Measurements from ENCODE around the gene MANSC4. TPM values are rescaled to one million over a fixed set of nuclear protein-coding genes. Genes with fewer than 3 reads are reported as not detected.

Gene MANSC4
- total and polyA plus RNA-seq, 2 donors (not counting 1 experiment from before 2014, with no cell fraction given): 0.25 TPM; not detected in 1

DNA sequence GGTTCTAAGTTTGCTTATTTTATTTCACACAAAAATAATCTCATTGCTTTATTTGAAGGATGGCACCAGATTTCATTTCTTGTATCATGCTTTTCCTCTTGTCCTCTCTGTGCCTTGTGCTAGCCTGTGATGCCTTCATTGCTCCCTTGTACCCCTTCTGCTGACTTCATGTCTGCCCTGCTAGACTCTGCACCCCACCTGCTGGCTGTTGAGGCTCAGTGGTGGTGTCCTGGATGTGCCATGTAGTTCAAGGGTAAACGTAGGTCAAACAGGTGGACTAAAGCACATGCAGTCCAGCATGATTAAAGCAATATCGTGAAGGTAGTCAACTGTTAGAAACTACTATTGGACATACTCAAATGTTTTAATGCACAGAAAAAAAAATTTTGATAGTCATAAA, 47.8 kb downstream of the MANSC4 start:
- Histone ChIP-seq H3K4me1 (ENCODE audit: control insufficient read depth in 2 of 2, insufficient read depth in 2 of 2, low read length in 2 of 2) (no peaks in the 10 kb centered on the region), H3K4me2 (replicated peaks; ENCODE audit: low read depth, low read length, poor library complexity, severe bottlenecking) (no peak overlapping the region), H2AFZ (ENCODE audit: insufficient read depth, low read depth, low read length, poor library complexity, severe bottlenecking) (no peak overlapping the region), H3K36me3 (replicated peaks in 1 of 2; ENCODE audit: control extremely low read depth in 1 of 2, control insufficient read depth in 1 of 2, extremely low read depth in 1 of 2, insufficient read depth in 2 of 2, low read length in 1 of 2) (peaks cover 11 to 24% of the 10 kb centered on the region in 2 experiments), H3K9me3 (ENCODE audit: control extremely low read depth in 1 of 3, control insufficient read depth in 2 of 3, insufficient read depth in 1 of 3, low read length in 2 of 3) (no peaks in the 10 kb centered on the region), H3K9ac (ENCODE audit: low read length) (no peak overlapping the region), H3K79me2 (ENCODE audit: control insufficient read depth, insufficient read depth, low read length) (no peaks in the 10 kb centered on the region), H3K27ac (ENCODE audit: low read length in 2 of 2) (no peak overlapping the region), H4K20me1 (ENCODE audit: control insufficient read depth, insufficient read depth, low read length, poor library complexity, severe bottlenecking) (peaks cover 5% of the 10 kb centered on the region), H3K4me3 (ENCODE audit: control extremely low read depth in 1 of 5, extremely low read depth in 1 of 5, insufficient read depth in 1 of 5, low read depth in 2 of 5, low read length in 4 of 5) (no peak overlapping the region), H3K27me3 (replicated peaks in 1 of 4; ENCODE audit: control extremely low read depth in 1 of 4, control insufficient read depth in 3 of 4, insufficient read depth in 4 of 4, low read length in 3 of 4) (no peaks in the 10 kb centered on the region)
- TF ChIP-seq EZH2 (IDR thresholded peaks at IDR 0.05; ENCODE audit: borderline replicate concordance, insufficient read depth, low read depth, low read length, poor library complexity, severe bottlenecking): no peak
- TF ChIP-seq, protein P1, sequence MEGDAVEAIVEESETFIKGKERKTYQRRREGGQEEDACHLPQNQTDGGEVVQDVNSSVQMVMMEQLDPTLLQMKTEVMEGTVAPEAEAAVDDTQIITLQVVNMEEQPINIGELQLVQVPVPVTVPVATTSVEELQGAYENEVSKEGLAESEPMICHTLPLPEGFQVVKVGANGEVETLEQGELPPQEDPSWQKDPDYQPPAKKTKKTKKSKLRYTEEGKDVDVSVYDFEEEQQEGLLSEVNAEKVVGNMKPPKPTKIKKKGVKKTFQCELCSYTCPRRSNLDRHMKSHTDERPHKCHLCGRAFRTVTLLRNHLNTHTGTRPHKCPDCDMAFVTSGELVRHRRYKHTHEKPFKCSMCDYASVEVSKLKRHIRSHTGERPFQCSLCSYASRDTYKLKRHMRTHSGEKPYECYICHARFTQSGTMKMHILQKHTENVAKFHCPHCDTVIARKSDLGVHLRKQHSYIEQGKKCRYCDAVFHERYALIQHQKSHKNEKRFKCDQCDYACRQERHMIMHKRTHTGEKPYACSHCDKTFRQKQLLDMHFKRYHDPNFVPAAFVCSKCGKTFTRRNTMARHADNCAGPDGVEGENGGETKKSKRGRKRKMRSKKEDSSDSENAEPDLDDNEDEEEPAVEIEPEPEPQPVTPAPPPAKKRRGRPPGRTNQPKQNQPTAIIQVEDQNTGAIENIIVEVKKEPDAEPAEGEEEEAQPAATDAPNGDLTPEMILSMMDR (IDR thresholded peaks at IDR 0.05): no peak
- ATAC-seq (ENCODE audit: low read depth) (no peak), DNase-seq (no peak)
- intact Hi-C loops (cut with micrococcal nuclease): no loop called here
- no peaks in the 10 kb centered on the region for H3K9me3 Mint-ChIP-seq (ENCODE audit: insufficient read depth)
- ChIA-PET POLR2A (no interaction called here), CTCF (interaction anchor here (0.8 to 5.4 kb wide), 5 partner anchors 89 to 213 kb away, joined by 3 to 59 read pairs (median 19); no protein-coding TSS in a partner anchor)
- no peak overlapping the region for H3K4me3 Mint-ChIP-seq
- H3K27me3 Mint-ChIP-seq: no peaks in the 10 kb centered on the region
- H3K27ac Mint-ChIP-seq: no peak overlapping the region
- no CpG with 5 or more reads among the region's 2 CpGs for WGBS (ENCODE audit: insufficient coverage)
- H3K4me1 Mint-ChIP-seq: no peaks in the 10 kb centered on the region

- no peak overlapping the region for H3K27ac ChIP-seq (ENCODE audit: low read length in 2 of 2)
- no peak overlapping the region for H3K27ac Mint-ChIP-seq
- H2AFZ ChIP-seq (ENCODE audit: insufficient read depth, low read depth, low read length, poor library complexity, severe bottlenecking): no peak overlapping the region
- peaks cover 6 to 25% of the 10 kb centered on the region in 2 experiments for H3K36me3 ChIP-seq (replicated peaks in 1 of 2; ENCODE audit: control extremely low read depth in 1 of 2, control insufficient read depth in 1 of 2, extremely low read depth in 1 of 2, insufficient read depth in 2 of 2, low read length in 1 of 2)
- H4K20me1 ChIP-seq (ENCODE audit: control insufficient read depth, insufficient read depth, low read length, poor library complexity, severe bottlenecking): peaks cover 5% of the 10 kb centered on the region
- H3K79me2 ChIP-seq (ENCODE audit: control insufficient read depth, insufficient read depth, low read length): no peaks in the 10 kb centered on the region
- no peaks in the 10 kb centered on the region for H3K4me1 ChIP-seq (ENCODE audit: control insufficient read depth in 2 of 2, insufficient read depth in 2 of 2, low read length in 2 of 2)
- intact Hi-C loops (cut with micrococcal nuclease): no loop called here
- no peaks in the 10 kb centered on the region for H3K9me3 ChIP-seq (ENCODE audit: control extremely low read depth in 1 of 3, control insufficient read depth in 2 of 3, insufficient read depth in 1 of 3, low read length in 2 of 3)
- POLR2A ChIA-PET: no interaction called here
- ATAC-seq (ENCODE audit: low read depth): no peak
- H3K4me3 Mint-ChIP-seq: no peak overlapping the region
- no peaks in the 10 kb centered on the region for H3K9me3 Mint-ChIP-seq (ENCODE audit: insufficient read depth)
- no peak overlapping the region for H3K9ac ChIP-seq (ENCODE audit: low read length)
- TF ChIP-seq, protein P1 (IDR thresholded peaks at IDR 0.05): no peak
- TF ChIP-seq EZH2 (IDR thresholded peaks at IDR 0.05; ENCODE audit: borderline replicate concordance, insufficient read depth, low read depth, low read length, poor library complexity, severe bottlenecking): no peak
- CTCF ChIA-PET: no interaction called here
- H3K4me1 Mint-ChIP-seq: no peaks in the 10 kb centered on the region
- no peaks in the 10 kb centered on the region for H3K27me3 ChIP-seq (replicated peaks in 1 of 4; ENCODE audit: control extremely low read depth in 1 of 4, control insufficient read depth in 3 of 4, insufficient read depth in 4 of 4, low read length in 3 of 4)
- H3K4me2 ChIP-seq (replicated peaks; ENCODE audit: low read depth, low read length, poor library complexity, severe bottlenecking): no peak overlapping the region
- no peak overlapping the region for H3K4me3 ChIP-seq (ENCODE audit: control extremely low read depth in 1 of 5, extremely low read depth in 1 of 5, insufficient read depth in 1 of 5, low read depth in 2 of 5, low read length in 4 of 5)
- 100% methylated on average over 3 of the region's 4 CpGs for WGBS (ENCODE audit: insufficient coverage)
- DNase-seq: no peak
- no peaks in the 10 kb centered on the region for H3K27me3 Mint-ChIP-seq
These were observed 49.9 kb downstream of the MANSC4 start for GRCh38 chr12:27730097-27730588.
